GM21786 (cell line): ENCODE measurements around the gene PLG.
"Not testable (repeated sequence)": the region's sequence is repeated elsewhere in the genome, so short reads cannot be mapped to it uniquely, and the experiment has no call there.

ENCODE experiments used
- ATAC-seq: cut with Tn5 transposase; IDR thresholded peaks from one replicate; pipeline ENCODE4 v1.9.1; 2021; ENCODE audit not compliant: unreplicated experiment

Gene PLG

DNA sequence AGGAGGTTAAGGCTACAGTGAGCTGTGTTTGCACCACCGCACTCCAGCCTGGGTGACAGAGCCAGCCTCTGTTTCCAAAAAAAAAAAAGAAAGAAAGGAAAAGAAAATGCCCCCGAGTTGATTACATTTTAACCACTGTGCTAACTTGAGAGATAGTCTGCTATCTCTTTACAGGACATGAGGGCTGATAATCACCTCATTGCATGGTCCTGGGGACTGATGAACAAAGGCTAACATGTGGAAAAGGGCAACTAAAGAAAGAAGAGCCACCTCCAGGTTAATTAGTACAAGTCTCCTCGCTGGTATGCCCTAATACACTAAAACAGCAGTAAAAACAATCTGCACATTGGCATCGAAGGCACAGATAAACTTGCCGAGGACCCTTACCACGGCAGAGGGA is 4.2 kb upstream of the PLG start:
- no peak for ATAC-seq

DNA sequence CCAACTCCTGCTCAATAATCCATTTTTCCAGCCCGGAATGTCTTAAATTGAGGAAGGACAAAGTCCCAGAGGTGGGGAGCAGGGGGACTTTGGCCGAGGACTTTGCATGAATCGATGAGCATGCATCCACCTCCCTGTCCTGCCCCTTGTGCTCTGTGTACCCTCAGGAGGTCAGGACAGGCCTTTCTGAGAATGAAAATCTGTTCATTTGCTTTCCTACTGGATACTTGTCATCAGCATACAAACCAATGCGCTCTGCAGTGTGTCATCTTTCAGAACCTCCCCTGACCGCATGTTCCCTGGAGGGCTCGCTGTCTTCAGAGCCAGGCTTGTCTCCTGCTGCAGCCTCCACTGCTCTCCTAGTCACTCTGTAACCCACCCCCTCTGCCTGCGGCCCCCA is 2.6 kb downstream of the PLG start:
- not testable (repeated sequence) for ATAC-seq

DNA sequence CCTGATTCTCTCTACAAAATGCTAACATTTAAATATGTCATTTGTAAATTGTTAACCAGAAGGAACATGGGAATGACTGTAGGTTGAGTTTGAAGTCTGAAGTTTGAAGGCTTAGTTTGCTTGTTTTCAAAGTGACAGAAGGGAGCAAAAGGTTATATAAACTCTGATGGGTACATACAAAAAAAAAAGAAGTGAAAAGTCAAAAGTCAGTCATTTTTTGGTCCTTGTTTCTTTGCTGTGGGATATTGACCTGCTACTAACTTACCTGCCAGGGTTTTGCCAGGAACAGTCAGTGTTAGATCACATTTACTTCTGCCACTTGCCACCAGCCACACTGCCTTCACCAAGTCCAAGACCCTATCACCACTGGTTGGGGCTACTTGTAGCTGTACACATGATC is 6.9 kb downstream of the PLG start:
- ATAC-seq, result not testable (repeated sequence)

DNA sequence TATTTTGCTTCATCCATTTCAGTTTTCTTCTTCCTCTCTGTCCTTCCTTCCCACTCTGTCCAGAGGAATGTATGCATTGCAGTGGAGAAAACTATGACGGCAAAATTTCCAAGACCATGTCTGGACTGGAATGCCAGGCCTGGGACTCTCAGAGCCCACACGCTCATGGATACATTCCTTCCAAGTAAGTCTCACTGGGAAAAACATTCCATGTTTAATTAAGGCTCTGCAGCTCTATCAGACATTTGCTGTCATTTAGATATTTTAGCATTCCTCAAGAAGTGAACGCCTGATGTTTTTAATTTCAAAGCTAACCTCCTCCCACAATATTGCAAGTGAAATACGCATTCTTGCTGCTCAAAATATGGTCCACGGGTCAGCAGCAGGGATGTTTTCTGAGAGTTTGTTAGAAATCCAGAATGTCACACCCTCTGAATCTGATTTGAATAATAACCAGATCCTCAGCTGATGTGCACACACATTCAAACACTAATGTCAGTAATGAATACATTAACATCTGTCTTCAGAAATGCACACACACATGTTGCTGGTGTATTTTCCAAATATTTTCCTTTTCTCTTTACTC is 12.8 kb downstream of the PLG start:
- ATAC-seq, result no peak

DNA sequence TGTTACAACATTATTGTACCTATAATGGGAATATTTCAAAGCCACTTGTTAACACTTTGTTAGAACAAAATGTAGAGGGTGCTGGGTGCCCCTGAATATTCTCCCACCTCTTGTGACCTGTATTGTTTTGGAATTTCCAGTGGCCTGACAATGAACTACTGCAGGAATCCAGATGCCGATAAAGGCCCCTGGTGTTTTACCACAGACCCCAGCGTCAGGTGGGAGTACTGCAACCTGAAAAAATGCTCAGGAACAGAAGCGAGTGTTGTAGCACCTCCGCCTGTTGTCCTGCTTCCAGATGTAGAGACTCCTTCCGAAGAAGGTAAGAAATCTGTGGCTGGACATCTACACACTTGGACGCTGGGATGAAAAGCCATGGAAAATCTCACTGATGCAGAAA is 28.9 kb downstream of the PLG start:
- no peak for ATAC-seq

DNA sequence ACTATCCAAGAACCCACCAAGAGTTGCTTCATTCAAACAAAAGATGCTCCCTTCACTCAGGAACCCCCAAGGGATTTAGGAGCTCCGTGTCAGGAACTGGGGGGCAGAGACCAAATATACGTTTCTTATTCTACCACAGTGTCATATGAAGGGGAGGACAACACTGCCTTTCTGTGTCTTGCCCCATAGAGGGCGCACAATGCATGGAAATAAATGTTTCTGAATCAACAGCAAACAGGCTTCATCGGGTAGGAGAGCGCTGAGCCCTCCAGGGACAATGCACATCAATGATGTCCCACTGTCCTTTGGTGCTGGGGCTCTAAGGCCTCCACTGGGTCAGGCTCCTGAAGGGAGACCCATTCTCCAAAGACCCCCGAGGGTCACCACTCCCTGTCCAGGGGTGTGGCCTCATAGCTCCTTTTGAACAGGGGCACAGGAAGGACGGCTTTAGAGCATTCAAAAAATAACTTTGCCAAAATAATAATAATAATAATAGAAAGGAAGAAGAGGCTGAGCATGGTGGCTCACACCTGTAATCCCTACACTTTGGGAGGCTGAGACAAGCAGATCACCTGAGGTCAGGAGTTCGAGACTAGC is 31.1 kb downstream of the PLG start:
- peak; percentile 79 for ATAC-seq

DNA sequence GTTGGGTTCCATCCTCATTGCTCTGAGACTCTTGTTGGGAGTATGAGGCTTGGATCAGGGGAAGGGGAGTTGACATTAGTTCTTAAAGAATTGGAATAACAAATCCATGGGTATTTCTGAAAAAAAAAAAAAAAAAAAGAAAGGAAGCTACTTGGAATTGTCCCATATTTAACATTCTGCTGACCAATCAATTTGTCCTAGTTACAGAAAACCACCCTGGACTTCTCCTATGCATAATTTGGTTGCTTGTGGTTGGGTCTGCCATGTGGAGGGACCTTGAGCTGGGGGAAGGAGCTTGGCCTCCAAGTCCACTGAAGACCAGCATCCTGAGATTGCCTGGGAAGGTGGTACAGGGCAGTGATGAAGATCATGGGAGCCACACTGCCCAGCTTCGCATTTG is 32.6 kb downstream of the PLG start:
- ATAC-seq, result no peak

DNA sequence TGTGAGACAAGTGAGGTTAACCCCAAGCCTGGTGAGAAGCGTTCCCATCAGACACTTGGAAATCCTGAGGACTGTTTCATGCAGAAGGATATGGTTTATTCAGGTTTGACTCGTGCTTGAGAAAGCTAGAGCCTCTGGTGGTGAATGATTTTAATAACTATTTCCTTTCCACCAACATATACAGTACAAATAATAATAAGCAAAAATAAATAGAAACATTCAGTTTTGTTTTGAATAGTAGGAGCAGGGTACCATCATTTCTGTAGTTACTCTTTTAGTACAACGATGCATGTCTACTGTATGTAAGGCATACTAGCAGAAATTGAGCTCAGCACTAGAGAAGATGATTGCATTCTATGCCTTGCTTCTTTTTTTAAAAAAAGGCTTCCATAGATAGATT is 33.5 kb downstream of the PLG start:
- ATAC-seq, result peak; percentile 59

DNA sequence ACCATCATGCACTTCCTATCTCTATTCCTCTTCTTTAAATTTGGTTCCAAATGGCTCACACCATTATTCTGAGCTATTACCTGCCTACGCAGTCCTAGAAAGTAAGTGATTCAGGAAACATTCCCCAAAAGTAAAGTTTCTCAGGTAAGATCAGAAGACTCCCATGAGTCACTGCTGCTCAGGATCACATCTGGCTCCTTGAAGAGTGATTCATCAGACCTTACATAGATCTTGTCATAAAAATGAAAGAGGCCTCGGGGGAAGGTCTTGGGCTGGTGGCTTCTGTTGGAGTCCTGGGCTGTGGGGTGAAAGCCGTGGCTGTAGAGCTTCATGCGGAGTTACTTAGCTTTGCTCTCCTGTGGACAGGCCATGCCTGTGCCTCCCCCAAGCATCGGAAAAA is 35.9 kb downstream of the PLG start:
- ATAC-seq, result no peak

DNA sequence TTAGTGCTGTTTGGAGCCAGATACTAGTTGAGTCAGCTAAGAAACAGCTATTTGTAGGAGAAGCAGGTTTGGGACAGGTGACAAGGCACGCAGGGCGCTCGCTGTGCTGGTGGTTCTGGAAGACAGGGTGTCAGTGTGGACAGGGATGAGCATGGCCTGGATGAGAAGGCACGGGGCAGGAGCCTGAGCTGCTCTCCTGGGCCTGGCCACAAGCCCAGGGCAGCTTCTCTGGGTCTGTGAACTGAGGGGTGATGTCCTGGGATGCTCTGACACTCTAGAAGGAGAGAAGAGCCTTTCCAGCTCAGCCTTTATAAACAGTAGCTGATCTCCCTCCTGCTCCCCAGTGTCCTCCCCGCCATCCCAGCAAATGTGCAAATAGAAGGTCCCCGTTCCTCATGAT is 37.9 kb downstream of the PLG start:
- no peak for ATAC-seq

DNA sequence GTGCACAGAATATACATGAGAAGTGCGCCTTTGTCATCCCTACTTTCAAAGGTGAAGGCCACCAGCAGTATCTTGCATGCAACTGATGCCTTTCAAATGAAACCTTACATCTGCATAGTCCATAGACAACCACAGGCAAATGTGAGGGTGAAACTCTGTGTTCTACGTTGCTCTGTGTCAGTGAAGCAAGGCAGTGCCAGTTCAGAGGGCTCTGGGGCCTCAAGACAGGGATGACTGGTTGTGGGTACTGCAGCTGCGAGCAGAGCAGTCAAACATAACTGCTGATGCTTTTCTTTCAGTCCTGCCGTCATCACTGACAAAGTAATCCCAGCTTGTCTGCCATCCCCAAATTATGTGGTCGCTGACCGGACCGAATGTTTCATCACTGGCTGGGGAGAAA is 39.0 kb downstream of the PLG start:
- ATAC-seq, result peak; percentile 99

DNA sequence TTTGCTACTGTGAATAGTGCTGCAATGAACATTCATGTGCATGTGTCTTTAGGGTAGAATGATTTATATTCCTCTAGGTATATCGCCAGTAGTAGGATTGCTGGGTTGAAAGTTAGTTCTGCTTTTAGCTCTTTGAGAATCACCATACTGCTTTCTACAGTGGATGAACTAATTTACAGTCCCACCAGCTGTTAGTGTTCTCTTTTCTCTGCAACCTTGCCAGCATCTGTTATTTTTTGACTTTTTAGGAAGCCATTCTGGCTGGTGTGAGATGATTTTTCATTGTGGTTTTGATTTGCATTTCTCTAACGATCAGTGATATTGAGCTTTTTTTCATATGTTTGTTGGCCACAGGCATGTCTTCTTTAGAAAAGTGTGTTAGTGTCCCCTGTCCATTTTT is 40.0 kb downstream of the PLG start:
- ATAC-seq, result peak; percentile 44

DNA sequence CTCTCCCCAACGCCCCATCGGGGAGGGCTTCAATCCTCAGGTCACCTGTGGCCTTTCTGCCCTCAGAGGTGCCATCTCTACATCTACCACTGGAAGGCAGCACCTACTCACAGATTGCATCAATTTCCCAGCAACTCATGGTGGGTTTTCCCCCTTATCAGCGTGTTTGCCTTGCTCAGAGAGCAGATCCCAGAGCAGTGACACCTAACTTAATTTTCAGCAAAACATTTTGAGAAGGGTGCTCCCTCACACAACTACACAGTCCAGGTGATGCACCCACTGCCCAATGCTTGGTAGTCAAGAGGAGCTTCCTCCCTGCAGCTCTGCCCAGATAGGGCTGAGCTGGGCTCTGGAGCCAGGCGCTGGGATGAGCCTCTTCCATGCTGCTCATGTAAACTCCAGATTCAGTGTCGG is 48.2 kb downstream of the PLG start:
- ATAC-seq, result peak; percentile 85

DNA sequence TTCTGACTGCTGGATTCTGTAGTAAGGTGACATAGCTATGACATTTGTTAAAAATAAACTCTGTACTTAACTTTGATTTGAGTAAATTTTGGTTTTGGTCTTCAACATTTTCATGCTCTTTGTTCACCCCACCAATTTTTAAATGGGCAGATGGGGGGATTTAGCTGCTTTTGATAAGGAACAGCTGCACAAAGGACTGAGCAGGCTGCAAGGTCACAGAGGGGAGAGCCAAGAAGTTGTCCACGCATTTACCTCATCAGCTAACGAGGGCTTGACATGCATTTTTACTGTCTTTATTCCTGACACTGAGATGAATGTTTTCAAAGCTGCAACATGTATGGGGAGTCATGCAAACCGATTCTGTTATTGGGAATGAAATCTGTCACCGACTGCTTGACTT is 51.2 kb downstream of the PLG start:
- ATAC-seq, result not testable (repeated sequence)

DNA sequence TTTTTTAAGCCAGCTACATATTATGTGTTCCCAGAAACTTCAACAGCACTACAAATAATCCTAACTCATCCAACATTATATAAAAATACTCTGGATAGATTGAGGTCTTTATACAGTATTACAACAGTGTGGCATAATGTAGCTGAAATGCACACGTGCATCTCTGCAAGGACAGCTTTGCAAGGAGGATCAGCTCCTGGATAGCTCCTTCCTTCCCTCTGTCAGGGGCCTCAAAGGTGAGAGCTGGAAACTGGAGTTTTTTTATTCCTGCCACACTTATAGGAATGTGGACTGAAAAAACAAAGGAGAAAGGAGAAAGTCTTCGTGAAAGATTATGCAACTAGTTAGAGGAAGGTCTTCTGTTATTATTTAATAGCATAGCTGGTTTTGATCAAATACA is 53.1 kb downstream of the PLG start:
- no peak for ATAC-seq

DNA sequence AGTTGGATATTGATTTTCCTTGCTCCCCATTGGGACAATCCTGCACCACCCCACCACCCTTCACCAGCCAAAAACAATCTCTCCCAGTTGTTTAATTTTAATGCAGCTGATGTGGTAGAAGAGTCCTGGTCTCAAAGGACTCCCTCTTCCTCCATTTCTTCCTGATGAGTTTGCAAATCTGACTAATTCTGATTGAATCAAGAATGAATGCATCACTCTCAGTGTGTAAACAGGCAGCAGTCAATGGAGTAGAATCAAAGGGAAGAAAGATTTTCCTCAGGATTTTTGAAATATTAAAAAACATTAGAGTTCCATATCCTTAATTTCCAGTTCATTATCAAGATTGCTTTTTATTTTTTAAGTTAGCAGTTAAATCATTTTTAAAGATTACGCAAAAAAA is 54.0 kb downstream of the PLG start:
- ATAC-seq, result no peak

DNA sequence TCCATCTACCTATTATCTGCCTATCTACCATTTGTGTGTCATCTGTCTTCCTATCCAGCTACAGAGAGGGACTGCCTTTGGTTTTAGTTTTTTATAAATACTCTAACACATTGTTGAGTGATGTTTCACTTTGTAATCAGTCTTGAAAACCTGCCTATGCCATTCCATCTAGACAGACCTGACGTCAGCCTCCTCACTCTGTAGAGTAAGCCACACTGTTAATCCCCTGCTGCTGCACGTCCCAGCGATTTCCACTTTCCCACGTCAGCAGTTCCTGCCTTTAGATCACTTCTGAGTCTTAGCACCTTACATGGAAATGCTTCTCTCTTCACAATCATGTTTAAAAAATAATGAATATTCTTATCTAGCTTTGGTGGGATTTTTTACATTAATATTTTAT is 54.8 kb downstream of the PLG start:
- ATAC-seq, result no peak

DNA sequence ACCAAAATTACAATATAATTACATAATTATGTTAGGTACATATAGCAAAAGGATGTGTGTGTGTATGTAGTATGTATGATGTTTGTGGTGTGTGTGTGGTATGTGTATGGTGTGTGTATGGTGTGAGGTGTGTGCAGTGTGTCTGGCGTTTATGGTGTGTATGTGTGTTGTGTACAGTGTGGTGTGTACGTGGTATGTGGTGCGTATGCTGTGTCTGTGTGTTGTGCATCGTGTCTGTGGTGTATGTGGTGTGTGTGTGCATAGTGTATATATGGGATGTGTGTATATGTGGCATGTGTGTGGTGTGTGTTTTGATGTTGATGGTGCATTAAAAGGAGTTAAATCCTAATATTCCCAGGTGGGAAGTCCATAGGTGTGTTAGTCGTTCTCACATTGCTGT is 62.8 kb downstream of the PLG start:
- ATAC-seq, result no peak

DNA sequence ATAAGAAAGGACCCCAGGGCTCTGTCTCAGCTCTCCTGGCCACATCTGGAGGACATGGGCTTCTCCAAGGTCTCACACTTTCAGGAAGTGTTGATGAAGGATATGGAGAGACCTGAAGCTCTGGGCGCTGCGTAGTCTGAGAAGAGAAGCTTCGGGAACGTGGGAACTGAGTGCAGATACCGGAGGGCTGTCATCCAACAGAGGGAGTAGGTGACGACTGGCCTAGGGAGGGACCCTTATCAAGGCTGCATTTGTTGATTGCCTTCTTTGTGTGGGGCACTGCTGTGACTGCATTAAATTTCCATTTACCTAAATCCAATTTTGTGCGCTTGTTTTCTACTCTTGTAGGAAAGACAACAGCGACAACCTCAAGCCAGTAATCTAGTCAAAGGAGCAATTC is 63.4 kb downstream of the PLG start:
- no peak for ATAC-seq

DNA sequence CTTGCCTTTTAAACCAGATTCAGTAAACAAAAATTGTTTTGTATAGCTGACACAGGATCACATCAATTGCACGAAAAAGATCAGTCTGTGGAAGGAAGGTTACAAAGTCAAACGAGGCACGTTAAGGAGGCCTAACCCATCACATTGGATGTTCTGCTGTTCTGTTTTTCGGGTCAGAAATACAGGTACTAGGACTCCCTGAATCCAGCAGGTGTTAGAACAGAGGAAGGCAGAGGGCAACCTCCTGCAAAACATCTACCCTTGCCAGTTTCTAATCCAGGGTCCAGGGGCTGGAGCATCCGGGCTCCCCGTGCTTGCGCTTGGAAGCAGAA is 64.6 kb downstream of the PLG start:
- peak; percentile 9 for ATAC-seq

DNA sequence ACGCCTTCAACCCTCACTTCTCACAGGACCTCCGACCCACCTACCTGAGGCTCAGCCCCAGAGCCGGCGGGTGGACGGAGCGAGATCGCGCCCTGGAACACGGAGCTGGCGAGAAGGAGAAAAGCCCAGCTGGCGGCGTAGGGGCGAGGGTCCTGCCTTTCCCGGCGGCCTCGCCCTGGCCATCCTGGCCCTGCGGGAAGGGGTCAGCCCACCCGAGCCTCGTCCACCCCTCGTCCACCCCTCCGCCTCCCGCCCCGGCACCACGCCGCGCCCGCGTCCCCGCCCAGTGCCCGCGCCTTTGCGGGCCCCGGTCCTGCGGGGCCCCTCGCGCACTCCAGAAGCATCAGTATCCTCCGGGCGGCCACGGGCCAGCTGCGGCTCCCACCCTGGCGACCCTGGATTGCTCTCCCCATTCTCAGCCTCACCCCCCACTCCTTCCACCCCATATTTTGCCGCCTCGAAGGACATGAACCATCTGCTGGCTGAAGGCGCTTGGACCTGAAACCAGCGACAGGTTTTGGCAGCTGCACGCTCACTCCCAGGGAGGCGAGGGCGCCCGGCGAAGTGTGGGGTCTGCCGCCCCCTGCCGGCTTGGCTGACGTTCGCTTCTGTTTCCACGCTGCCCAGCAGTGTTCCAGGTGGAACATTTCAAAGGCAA is 65.1 kb downstream of the PLG start:
- ATAC-seq, result peak; percentile 94

DNA sequence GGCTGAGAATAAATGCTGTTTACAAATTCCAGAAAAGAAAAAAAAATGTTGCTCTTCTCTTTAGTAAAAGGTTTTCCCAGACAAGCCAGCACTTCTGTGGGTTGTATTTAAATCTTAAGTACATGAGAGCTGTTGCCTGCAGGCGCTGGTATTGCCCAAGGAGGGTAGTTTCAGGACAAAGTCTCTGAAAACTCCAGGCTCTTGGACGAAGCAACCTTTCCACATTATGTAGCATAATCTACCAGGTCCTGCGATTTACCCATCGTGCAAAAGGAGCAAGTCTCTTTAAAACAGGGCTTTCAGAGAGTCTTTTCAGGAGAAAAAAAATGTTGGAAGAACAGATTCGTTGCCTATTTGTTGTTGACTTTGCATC is 65.6 kb downstream of the PLG start:
- ATAC-seq, result no peak

DNA sequence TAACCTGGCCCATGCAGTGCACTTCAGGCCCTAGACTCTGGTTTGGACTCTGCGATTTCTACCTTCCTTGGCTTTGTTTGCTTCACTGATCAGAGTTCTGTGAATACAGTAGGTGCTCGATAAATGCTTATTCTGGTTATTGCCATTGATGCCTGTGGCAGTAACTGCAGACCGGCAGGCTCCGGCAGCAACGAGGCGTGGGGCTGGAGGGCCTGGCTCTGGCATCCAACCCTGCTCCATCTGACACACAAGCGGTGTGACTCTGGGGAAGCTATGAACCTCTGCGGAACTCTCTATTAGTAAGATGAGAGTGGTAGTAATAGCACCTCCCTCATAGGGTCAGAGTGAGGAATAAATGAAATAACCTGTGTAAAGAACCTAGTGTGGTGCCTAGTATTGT is 66.1 kb downstream of the PLG start:
- no peak for ATAC-seq
